Sigmoid colon (tissue), 7 donors: ENCODE results near the gene CNPY3. TPM values are rescaled to one million over a fixed set of nuclear protein-coding genes. Genes with fewer than 3 reads are reported as not detected.

Experiments used
- DNase-seq: peaks from one replicate; pipeline ENCODE4 v3.0.0-alpha.2; 2019
- H3K27ac ChIP-seq, 4 donors: fragments of 200-600 bp; sonication (generic); one replicate each; pipeline ENCODE4 v1.5.1; 2016 to 2019; ENCODE audit warnings: mild to moderate bottlenecking in 1 of 4
- H3K27me3 ChIP-seq, 3 donors: fragments of 200-600 bp; sonication (generic); one replicate each; pipeline ENCODE4 v1.5.1; 2019; ENCODE audit warnings: mild to moderate bottlenecking in 1 of 3
- H3K36me3 ChIP-seq, 4 donors: fragments of 200-600 bp; sonication (generic); one replicate each; pipeline ENCODE4 v1.5.1; 2016 to 2019
- H3K4me1 ChIP-seq, 4 donors: fragments of 200-600 bp; sonication (generic); one replicate each; pipeline ENCODE4 v1.5.1; 2017 to 2019
- H3K4me3 ChIP-seq, 4 donors: fragments of 200-600 bp; sonication (generic); one replicate each; pipeline ENCODE4 v1.5.1; 2017 to 2019; ENCODE audit warnings: mild to moderate bottlenecking in 2 of 4, moderate library complexity in 1 of 4
- H3K9me3 ChIP-seq, 4 donors: fragments of 200-600 bp in 3 of 4; sonication (generic) in 3 of 4; one replicate each; pipeline versions ENCODE4 v1.5.1 to v1.6.1; 2013 to 2019
- EP300 ChIP-seq, 4 donors: sonication (generic); formaldehyde crosslinking; IDR thresholded peaks; one replicate each; pipeline ENCODE4 v1.6.1; 2017; ENCODE audit warnings: antibody characterized with exemption in 4 of 4
- POLR2A ChIP-seq, 2 donors: fragments of 450-650 bp; IDR thresholded peaks; one replicate each; pipeline ENCODE4 v1.6.1; 2016; ENCODE audit warnings: antibody characterized with exemption in 2 of 2, mild to moderate bottlenecking in 2 of 2, moderate library complexity in 2 of 2
- POLR2AphosphoS5 ChIP-seq, 4 donors: sonication (generic); formaldehyde crosslinking; IDR thresholded peaks; one replicate each; pipeline ENCODE4 v1.6.1; 2017; ENCODE audit warnings: antibody characterized with exemption in 4 of 4
- WGBS, 2 donors: extraction: QIAGEN DNeasy Blood & Tissue Kit; methylation state at CpG; one replicate each; pipeline ENCODE4 v1.1.7; 2013; 5-methylcytosine and 5-hydroxymethylcytosine counted together
- intact Hi-C: fragments of 100-400 bp; cut with DNase I; formaldehyde crosslinking; loops from one replicate; pipeline ENCODE4 v1.15.1; 2023
- polyA plus RNA-seq, 3 donors: library from polyadenylated mRNA; stranded (reverse); fragments of 200-250 nt; gene quantifications; one replicate each; pipeline ENCODE4 v1.2.3, GENCODE V29; 2013
- total RNA-seq, 4 donors: library from RNA; depleted of rRNA; stranded (reverse); fragments of >200 nt; gene quantifications; one replicate each; pipeline ENCODE4 v1.1.0, GENCODE V29; 2016
- TF ChIP-seq, protein P1 (sequence below), 4 experiments: fragments of 450-650 bp in 3 of 4; fragments of 200-600 bp in 1 of 4; IDR thresholded peaks; one replicate each; pipeline ENCODE4 v1.5.1; 2016 to 2019; ENCODE audit warnings: antibody characterized with exemption in 4 of 4, mild to moderate bottlenecking in 3 of 4, moderate library complexity in 2 of 4
- donor health status: healthy with polysubstance abuse.
- donor health status: Bipolar disorder and iron deficiency.
- donor health status: healthy.

Gene CNPY3
- total and polyA plus RNA-seq, 7 donors: 11.8 to 37.5 (median 23.4) TPM

DNA sequence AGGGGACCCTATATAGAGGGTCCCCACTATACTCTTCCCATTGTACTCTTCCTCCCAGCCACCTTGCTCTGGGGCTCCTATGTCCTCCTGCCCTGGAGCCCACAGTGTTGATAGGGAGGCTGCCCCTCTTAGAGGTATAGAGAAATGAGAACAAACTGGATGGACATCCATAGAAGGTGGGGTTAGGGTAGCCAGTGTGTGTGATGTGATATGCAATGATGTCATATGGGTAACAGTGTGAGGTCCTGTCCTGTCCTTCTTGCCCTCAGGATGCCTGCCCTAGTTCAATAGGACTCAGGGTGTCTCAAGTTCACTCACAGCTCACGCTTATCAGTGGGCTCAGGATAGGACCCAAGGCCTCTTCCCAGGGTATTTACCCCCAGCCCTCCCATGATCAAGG is 13.0 kb upstream of the CNPY3 start:
- H3K27me3 ChIP-seq: peaks cover 4 to 24% (median 7%) of the 10 kb centered on the region in 3 donors
- peaks cover 0 to 8% (median 6%) of the 10 kb centered on the region in 4 donors for H3K4me1 ChIP-seq
- TF ChIP-seq EP300 (IDR thresholded peaks at IDR 0.05) (no peak), POLR2A (IDR thresholded peaks at IDR 0.05) (no peak), POLR2AphosphoS5 (IDR thresholded peaks at IDR 0.05) (no peak)
- TF ChIP-seq, protein P1, sequence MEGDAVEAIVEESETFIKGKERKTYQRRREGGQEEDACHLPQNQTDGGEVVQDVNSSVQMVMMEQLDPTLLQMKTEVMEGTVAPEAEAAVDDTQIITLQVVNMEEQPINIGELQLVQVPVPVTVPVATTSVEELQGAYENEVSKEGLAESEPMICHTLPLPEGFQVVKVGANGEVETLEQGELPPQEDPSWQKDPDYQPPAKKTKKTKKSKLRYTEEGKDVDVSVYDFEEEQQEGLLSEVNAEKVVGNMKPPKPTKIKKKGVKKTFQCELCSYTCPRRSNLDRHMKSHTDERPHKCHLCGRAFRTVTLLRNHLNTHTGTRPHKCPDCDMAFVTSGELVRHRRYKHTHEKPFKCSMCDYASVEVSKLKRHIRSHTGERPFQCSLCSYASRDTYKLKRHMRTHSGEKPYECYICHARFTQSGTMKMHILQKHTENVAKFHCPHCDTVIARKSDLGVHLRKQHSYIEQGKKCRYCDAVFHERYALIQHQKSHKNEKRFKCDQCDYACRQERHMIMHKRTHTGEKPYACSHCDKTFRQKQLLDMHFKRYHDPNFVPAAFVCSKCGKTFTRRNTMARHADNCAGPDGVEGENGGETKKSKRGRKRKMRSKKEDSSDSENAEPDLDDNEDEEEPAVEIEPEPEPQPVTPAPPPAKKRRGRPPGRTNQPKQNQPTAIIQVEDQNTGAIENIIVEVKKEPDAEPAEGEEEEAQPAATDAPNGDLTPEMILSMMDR (IDR thresholded peaks at IDR 0.05): no peak
- no peaks in the 10 kb centered on the region for H3K36me3 ChIP-seq
- intact Hi-C loops: no loop called here
- H3K27ac ChIP-seq: no peak overlapping the region
- 84 to 95% methylated on average over 1 of the region's 1 CpG for WGBS, 2 donors
- H3K9me3 ChIP-seq: no peaks in the 10 kb centered on the region
- no peak overlapping the region for H3K4me3 ChIP-seq
- DNase-seq: no peak

DNA sequence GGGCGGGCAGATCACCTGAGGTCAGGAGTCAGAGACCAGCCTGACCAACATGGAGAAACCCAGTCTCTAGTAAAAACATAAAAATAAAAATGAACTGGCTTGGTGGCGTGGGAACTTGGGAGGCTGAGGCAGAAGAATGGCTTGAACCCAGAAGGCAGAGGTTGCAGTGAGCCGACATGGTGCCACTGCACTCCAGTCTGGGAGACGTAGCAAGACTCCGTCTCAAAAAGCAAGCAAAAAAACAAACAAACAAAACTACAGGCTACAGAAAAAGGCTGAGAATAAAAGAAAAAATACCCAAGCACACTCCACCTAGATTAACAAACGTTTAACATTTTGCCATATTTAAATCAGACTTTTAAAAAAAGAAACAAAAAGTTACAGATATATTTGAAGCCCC is 7.5 kb upstream of the CNPY3 start:
- no peaks in the 10 kb centered on the region for H3K9me3 ChIP-seq
- H3K4me1 ChIP-seq: no peaks in the 10 kb centered on the region
- H3K27me3 ChIP-seq: peaks cover 0 to 9% (median 8%) of the 10 kb centered on the region in 3 donors
- WGBS, 2 donors: 70 to 82% methylated on average over 6 of the region's 6 CpGs
- TF ChIP-seq EP300 (IDR thresholded peaks at IDR 0.05) (no peak), POLR2A (IDR thresholded peaks at IDR 0.05) (no peak), POLR2AphosphoS5 (IDR thresholded peaks at IDR 0.05) (no peak)
- TF ChIP-seq, protein P1 (IDR thresholded peaks at IDR 0.05): no peak
- no peaks in the 10 kb centered on the region for H3K36me3 ChIP-seq
- intact Hi-C loops: no loop called here
- H3K4me3 ChIP-seq: no peak overlapping the region
- DNase-seq: no peak
- H3K27ac ChIP-seq: no peak overlapping the region

DNA sequence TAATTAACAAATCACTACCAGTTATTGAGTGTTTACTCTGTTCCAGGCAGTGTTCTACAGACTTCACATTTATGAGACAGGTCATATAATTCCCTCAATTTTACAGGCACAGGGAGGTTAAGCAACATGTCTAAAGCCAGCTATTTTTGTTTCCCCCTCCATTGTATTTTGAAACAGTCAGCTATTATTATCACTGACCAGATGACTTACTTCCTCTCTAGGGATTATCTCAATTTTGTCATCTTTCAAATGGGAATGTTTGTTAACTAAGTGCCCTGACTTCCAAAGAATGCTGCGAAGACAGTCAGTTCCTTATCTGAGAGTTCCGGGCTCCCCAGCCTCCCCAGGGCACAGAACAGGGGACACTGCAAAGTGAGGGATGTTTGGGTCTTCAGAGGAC is 5.6 kb upstream of the CNPY3 start:
- no peaks in the 10 kb centered on the region for H3K36me3 ChIP-seq
- intact Hi-C loops: no loop called here
- no peak overlapping the region for H3K4me3 ChIP-seq
- H3K27me3 ChIP-seq: peaks cover 0 to 9% (median 8%) of the 10 kb centered on the region in 3 donors
- H3K4me1 ChIP-seq: peaks cover 0 to 12% (median 6%) of the 10 kb centered on the region in 4 donors
- no peak for DNase-seq
- WGBS, 2 donors: 86 to 89% methylated on average over 2 of the region's 2 CpGs
- TF ChIP-seq POLR2AphosphoS5 (IDR thresholded peaks at IDR 0.05) (no peak), POLR2A (IDR thresholded peaks at IDR 0.05) (no peak), EP300 (IDR thresholded peaks at IDR 0.05) (no peak)
- TF ChIP-seq, protein P1 (IDR thresholded peaks at IDR 0.05): no peak
- H3K27ac ChIP-seq: no peak overlapping the region
- H3K9me3 ChIP-seq: no peaks in the 10 kb centered on the region

DNA sequence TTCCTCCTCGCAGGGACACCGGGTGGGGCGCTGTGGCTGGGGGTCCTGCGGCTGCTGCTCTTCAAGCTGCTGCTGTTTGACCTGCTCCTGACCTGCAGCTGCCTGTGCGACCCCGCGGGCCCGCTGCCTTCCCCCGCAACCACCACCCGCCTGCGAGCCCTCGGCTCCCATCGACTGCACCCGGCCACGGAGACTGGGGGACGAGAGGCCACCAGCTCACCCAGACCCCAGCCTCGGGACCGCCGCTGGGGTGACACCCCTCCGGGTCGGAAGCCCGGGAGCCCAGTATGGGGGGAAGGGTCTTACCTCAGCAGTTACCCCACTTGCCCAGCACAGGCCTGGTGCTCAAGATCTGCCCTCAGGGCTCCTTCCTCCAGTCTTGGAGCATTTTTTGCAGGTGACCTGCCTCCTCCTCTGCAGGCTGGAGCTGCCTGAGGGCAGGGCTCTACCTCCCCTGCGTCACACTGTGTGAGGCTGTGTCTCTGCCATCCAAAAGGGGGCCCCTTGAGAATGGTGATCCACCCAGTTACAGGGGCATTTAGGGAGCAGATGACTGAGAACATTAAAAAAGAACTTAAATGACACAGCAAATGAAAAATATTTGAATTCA is 3.9 kb upstream of the CNPY3 start:
- no peak overlapping the region for H3K4me3 ChIP-seq
- H3K27me3 ChIP-seq: peaks cover 0 to 9% (median 8%) of the 10 kb centered on the region in 3 donors
- H3K9me3 ChIP-seq: no peaks in the 10 kb centered on the region
- H3K4me1 ChIP-seq: peaks cover 0 to 18% (median 12%) of the 10 kb centered on the region in 4 donors
- DNase-seq: no peak
- no peak overlapping the region for H3K27ac ChIP-seq
- no peaks in the 10 kb centered on the region for H3K36me3 ChIP-seq
- intact Hi-C loops: no loop called here
- TF ChIP-seq, protein P1 (IDR thresholded peaks at IDR 0.05): no peak
- TF ChIP-seq POLR2AphosphoS5 (IDR thresholded peaks at IDR 0.05): no peak
- no peak for TF ChIP-seq POLR2A (IDR thresholded peaks at IDR 0.05)
- TF ChIP-seq EP300 (IDR thresholded peaks at IDR 0.05): no peak
- WGBS, 2 donors: 74 to 82% methylated on average over 23 of the region's 23 CpGs
